ENCODE results near the gene L3MBTL3.
"Not testable (repeated sequence)": the region's sequence is repeated elsewhere in the genome, so short reads cannot be mapped to it uniquely, and the experiment has no call there.

Gene L3MBTL3

DNA sequence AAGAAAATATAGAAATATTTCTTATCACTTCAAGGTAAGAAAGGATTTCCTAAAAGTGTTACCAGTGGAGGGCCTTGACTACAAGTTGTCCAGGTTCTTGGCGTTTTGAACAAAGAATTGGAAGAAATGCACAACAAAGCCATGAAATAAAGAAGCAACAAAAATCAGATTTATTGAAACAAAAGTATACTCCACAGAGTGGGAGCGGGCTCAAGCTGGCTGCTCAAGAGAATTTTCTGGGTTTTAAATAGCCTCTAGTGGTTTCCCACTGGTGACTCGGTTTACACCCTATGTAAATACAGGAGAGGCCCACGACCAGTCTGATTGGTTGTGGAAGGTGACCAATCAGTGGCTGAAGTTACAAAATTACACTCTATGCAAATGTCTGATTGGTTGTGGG lies 140.2 kb downstream of the L3MBTL3 start:
- Histone ChIP-seq H3K27ac (ENCODE audit: low read depth, low read length) (no peak overlapping the region), H3K9ac (ENCODE audit: low read length) (no peak overlapping the region)

DNA sequence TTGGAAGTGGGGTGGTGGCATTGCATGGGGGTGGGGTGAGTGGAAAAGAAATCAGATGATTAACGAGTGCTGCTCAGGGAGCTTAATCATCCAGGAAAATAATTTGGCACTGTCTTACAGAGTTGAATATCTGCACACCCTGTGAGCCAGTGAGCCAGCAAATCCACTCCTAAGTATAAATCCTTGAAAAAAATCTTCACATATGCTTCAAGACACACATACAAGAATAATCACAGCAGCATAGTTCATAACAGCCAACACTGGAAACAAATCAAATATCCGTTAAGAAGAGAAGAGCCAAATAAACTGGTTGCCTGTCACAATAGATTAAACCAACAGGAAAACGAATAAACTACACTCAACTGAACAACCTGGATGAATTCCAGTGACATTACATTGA lies 141.6 kb downstream of the L3MBTL3 start:
- no peak overlapping the region for H3K4me3 ChIP-seq (ENCODE audit: low read depth, low read length)
- H3K36me3 ChIP-seq (ENCODE audit: control insufficient read depth, insufficient read depth, low read length), result no peaks in the 10 kb centered on the region
- no peak overlapping the region for H3K9ac ChIP-seq (ENCODE audit: low read length)
- H3K27ac ChIP-seq (ENCODE audit: low read depth, low read length), result no peak overlapping the region
- no peaks in the 10 kb centered on the region for H3K4me1 ChIP-seq (ENCODE audit: control insufficient read depth, insufficient read depth, low read length)
- H3K27me3 ChIP-seq (ENCODE audit: control insufficient read depth, insufficient read depth, low read length), result no peaks in the 10 kb centered on the region
- peaks cover 9% of the 10 kb centered on the region for H3K9me3 ChIP-seq (ENCODE audit: control insufficient read depth, insufficient read depth, low read depth, low read length)

More for the DNA sequence above, 140.2 kb downstream of the L3MBTL3 start:
- Histone ChIP-seq H3K27me3 (ENCODE audit: control insufficient read depth, insufficient read depth, low read length) (no peaks in the 10 kb centered on the region), H3K9me3 (ENCODE audit: control insufficient read depth, insufficient read depth, low read depth, low read length) (peaks cover 9% of the 10 kb centered on the region), H3K4me1 (ENCODE audit: control insufficient read depth, insufficient read depth, low read length) (no peaks in the 10 kb centered on the region), H3K36me3 (ENCODE audit: control insufficient read depth, insufficient read depth, low read length) (no peaks in the 10 kb centered on the region), H3K4me3 (ENCODE audit: low read depth, low read length) (no peak overlapping the region)

DNA sequence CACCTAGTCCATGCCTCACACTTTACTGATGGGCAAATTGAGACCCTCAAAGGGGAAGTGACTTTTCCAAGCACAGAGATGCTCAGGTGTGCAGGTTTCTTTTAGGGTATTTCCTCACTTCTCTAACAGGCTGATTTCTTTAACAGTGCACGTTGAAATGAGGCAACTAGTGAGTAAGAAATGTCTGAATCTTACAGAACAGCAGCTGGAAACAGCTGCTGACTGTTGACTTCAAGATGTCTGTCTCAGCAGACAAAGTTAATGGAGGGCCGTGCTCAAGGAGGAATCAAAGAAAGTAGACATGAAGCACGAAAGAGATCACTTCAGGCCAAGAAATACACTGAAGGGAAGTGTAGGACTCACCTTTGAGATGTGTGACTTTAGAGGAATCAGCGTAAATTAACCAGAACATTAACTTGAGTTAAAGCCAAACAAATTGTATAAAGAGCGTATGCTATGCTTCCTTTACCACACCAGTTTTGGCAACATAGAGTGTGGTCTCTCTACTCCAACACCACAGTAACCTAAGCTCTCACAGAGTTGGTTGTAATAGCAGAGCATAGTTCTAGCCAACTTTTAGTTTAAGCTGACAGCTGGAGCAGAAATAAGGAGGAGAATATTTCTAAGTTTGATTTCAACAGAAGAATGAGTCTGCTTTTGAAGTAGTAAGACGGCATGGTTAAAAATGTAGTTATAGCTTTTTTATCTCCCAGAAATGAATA lies 143.5 kb downstream of the L3MBTL3 start:
- Histone ChIP-seq H3K27me3 (ENCODE audit: control insufficient read depth, insufficient read depth, low read length) (no peaks in the 10 kb centered on the region), H3K9me3 (ENCODE audit: control insufficient read depth, insufficient read depth, low read depth, low read length) (peaks cover 9% of the 10 kb centered on the region), H3K27ac (ENCODE audit: low read depth, low read length) (no peak overlapping the region), H3K9ac (ENCODE audit: low read length) (no peak overlapping the region), H3K4me3 (ENCODE audit: low read depth, low read length) (no peak overlapping the region), H3K4me1 (ENCODE audit: control insufficient read depth, insufficient read depth, low read length) (no peaks in the 10 kb centered on the region; the same call in 1 of the 2 replicates), H3K36me3 (ENCODE audit: control insufficient read depth, insufficient read depth, low read length) (no peaks in the 10 kb centered on the region)

DNA sequence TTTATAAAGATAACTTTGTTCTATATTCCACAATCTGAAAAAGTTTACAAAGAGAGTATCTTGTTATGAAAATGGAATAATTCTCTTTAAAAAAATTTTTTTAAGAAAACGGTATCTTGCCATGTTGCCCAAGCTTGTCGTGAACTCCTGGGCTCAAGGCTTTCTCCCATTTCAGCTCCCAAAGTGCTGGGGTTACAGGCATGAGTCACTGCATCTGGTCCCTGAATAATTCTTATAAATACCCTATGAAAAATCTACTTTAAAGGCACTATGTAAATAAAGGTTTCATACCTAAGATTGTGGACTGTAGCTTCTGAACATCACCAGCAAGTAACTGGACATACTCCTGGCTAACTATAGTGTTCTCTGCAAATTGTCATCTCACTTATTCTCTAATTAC lies 144.0 kb downstream of the L3MBTL3 start:
- H3K27ac ChIP-seq (ENCODE audit: low read depth, low read length), result no peak overlapping the region
- H3K4me3 ChIP-seq (ENCODE audit: low read depth, low read length), result no peak overlapping the region
- H3K36me3 ChIP-seq (ENCODE audit: control insufficient read depth, insufficient read depth, low read length), result no peaks in the 10 kb centered on the region
- no peak overlapping the region for H3K9ac ChIP-seq (ENCODE audit: low read length)
- H3K4me1 ChIP-seq (ENCODE audit: control insufficient read depth, insufficient read depth, low read length), result no peaks in the 10 kb centered on the region; the same call in 1 of the 2 replicates
- H3K27me3 ChIP-seq (ENCODE audit: control insufficient read depth, insufficient read depth, low read length), result no peaks in the 10 kb centered on the region
- peaks cover 9% of the 10 kb centered on the region for H3K9me3 ChIP-seq (ENCODE audit: control insufficient read depth, insufficient read depth, low read depth, low read length)

DNA sequence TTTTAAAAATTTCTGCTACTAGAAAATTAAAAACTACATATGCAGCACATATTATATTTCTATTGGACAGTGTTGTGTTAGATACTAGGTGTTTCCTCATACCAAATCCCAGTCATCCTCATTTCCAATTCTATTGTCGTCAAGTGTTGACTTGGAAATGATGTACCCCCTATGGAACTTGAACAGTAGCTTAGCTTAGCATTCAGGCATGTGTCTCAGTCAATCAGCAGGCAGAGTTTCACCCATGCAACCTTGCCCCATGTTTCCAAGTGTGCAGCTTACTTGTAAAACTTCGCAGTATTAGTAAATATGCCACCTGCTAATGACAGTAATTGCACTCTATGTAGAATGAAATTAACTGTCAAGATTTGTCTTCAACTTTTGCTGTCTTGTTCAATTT lies 144.9 kb downstream of the L3MBTL3 start:
- peaks cover 7% of the 10 kb centered on the region for H3K9me3 ChIP-seq (ENCODE audit: control insufficient read depth, insufficient read depth, low read depth, low read length)
- no peaks in the 10 kb centered on the region for H3K27me3 ChIP-seq (ENCODE audit: control insufficient read depth, insufficient read depth, low read length)
- H3K36me3 ChIP-seq (ENCODE audit: control insufficient read depth, insufficient read depth, low read length), result no peaks in the 10 kb centered on the region
- no peak overlapping the region for H3K27ac ChIP-seq (ENCODE audit: low read depth, low read length)
- H3K4me1 ChIP-seq (ENCODE audit: control insufficient read depth, insufficient read depth, low read length), result no peaks in the 10 kb centered on the region; the same call in 1 of the 2 replicates
- H3K9ac ChIP-seq (ENCODE audit: low read length), result no peak overlapping the region
- no peak overlapping the region for H3K4me3 ChIP-seq (ENCODE audit: low read depth, low read length)

DNA sequence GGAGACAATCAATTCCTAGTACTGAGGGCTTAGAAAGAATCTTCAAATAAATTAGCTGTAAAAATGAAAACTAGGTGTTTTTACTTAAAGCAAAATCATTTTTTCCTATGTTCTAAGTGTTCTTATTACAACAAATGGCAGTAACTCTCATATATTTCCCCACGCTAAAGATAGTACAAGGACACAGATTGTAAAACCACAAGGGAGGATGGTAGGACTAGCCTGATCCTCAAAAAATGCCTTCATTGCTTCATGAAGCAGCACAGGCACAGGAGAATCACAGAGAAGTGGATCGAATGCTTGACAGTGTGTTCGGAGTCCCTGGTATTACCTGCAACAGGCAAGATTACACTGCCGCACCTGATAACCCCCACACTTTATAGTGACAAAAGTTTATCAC lies 145.9 kb downstream of the L3MBTL3 start:
- Histone ChIP-seq H3K9ac (ENCODE audit: low read length) (no peak overlapping the region), H3K36me3 (ENCODE audit: control insufficient read depth, insufficient read depth, low read length) (no peaks in the 10 kb centered on the region), H3K9me3 (ENCODE audit: control insufficient read depth, insufficient read depth, low read depth, low read length) (no peaks in the 10 kb centered on the region), H3K27ac (ENCODE audit: low read depth, low read length) (no peak overlapping the region), H3K4me3 (ENCODE audit: low read depth, low read length) (no peak overlapping the region), H3K27me3 (ENCODE audit: control insufficient read depth, insufficient read depth, low read length) (no peaks in the 10 kb centered on the region), H3K4me1 (ENCODE audit: control insufficient read depth, insufficient read depth, low read length) (no peaks in the 10 kb centered on the region; the same call in 1 of the 2 replicates)

DNA sequence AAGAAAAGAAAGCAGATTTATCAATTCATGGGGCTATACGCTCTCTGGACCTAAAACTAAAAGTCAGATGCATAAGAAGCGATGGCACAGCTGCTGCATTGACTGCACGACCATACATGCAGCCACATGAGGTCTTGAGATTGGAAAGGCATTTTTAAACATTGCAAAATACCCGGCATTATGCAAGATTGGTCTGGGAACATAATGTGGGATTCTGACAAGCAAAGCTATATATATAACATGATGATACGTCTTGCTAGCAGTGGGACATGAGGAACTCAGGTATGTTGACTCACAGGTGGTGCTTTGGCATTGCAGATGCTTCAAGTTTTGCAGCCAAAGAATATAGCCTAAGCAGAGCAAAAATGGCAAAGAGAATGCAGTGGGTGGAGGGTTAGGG lies 149.3 kb downstream of the L3MBTL3 start:
- H3K36me3 ChIP-seq (ENCODE audit: control insufficient read depth, insufficient read depth, low read length), result no peaks in the 10 kb centered on the region
- H3K9me3 ChIP-seq (ENCODE audit: control insufficient read depth, insufficient read depth, low read depth, low read length), result no peaks in the 10 kb centered on the region
- H3K27me3 ChIP-seq (ENCODE audit: control insufficient read depth, insufficient read depth, low read length), result no peaks in the 10 kb centered on the region
- H3K4me1 ChIP-seq (ENCODE audit: control insufficient read depth, insufficient read depth, low read length), result no peaks in the 10 kb centered on the region; the same call in 1 of the 2 replicates
- no peak overlapping the region for H3K9ac ChIP-seq (ENCODE audit: low read length)
- H3K4me3 ChIP-seq (ENCODE audit: low read depth, low read length), result no peak overlapping the region
- no peak overlapping the region for H3K27ac ChIP-seq (ENCODE audit: low read depth, low read length)

DNA sequence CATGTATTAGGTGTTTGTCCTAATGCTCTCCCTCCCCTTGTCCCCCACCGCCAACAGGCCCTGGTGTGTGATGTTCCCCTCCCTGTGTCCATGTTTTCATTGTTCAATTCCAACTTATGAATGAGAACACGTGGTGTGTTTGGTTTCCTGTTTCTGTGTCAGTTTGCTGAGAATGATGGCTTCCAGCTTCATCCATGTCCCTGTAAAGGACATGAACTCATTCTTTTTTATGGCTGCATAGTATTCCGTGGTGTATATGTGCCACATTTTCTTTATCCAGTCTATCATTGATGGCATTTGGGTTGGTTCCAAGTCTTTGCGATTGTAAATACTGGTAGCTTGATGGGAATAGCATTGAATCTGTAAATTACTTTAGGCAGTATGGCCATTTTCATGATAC lies 151.8 kb downstream of the L3MBTL3 start:
- H3K4me1 ChIP-seq (ENCODE audit: control insufficient read depth, insufficient read depth, low read length); H3K9ac ChIP-seq (ENCODE audit: low read length); H3K4me3 ChIP-seq (ENCODE audit: low read depth, low read length); H3K27ac ChIP-seq (ENCODE audit: low read depth, low read length); H3K9me3 ChIP-seq (ENCODE audit: control insufficient read depth, insufficient read depth, low read depth, low read length); H3K36me3 ChIP-seq (ENCODE audit: control insufficient read depth, insufficient read depth, low read length); H3K27me3 ChIP-seq (ENCODE audit: control insufficient read depth, insufficient read depth, low read length): not testable (repeated sequence)

DNA sequence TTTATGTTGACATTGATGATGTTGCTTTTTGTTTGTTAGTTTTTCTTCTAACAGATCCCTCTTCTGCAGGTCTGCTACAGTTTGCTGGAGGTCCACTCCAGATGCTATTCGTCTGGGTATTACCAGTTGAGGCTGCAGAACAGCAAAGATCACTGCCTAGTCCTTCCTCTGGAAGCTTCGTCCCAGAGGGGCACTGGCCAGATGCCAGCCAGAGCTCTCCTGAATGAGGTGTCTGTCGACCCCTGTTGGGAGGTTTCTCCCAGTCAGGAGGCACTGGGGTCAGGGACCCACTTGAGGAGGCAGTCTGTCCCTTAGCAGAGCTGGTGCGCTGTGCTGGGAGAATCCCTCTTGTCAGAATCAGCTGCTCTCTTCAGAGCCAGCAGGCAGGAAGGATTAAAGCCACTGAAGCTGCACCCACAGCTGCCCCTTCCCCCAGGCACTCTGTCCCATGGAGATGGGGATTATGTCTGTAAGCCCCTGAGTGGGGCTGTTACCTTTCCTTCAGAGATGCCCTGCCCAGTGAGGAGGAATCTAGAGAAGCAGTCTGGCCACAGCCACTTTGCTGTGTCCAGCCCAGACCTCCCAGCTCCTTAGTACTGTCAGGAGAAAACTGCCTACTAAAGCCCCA lies 155.1 kb downstream of the L3MBTL3 start:
- H3K9me3 ChIP-seq (ENCODE audit: control insufficient read depth, insufficient read depth, low read depth, low read length); H3K4me1 ChIP-seq (ENCODE audit: control insufficient read depth, insufficient read depth, low read length); H3K36me3 ChIP-seq (ENCODE audit: control insufficient read depth, insufficient read depth, low read length); H3K27ac ChIP-seq (ENCODE audit: low read depth, low read length); H3K27me3 ChIP-seq (ENCODE audit: control insufficient read depth, insufficient read depth, low read length); H3K4me3 ChIP-seq (ENCODE audit: low read depth, low read length); H3K9ac ChIP-seq (ENCODE audit: low read length): not testable (repeated sequence)

DNA sequence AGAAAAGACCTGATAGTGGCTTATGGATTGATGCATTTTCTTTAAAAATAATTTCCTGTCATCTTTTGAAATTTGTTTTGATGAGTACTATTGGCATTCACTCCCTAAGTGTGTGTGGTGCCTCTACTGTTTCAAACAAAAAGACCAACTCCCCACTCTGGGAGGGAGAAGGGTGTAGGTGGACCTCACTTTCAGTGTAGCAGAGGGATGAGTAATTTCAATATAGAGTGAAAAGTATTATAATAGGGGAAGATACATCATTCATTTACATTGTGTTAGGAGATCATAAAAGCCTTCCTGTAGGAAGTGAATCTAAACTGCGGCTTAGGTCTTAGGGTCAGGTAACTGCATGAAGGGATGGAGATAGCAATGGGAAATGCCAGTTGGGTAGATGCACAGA lies 158.0 kb downstream of the L3MBTL3 start:
- H3K4me3 ChIP-seq (ENCODE audit: low read depth, low read length), result no peak overlapping the region
- H3K27ac ChIP-seq (ENCODE audit: low read depth, low read length), result no peak overlapping the region
- H3K9me3 ChIP-seq (ENCODE audit: control insufficient read depth, insufficient read depth, low read depth, low read length), result no peaks in the 10 kb centered on the region
- no peak overlapping the region for H3K9ac ChIP-seq (ENCODE audit: low read length)
- H3K36me3 ChIP-seq (ENCODE audit: control insufficient read depth, insufficient read depth, low read length), result peaks cover 4% of the 10 kb centered on the region; the same call in 1 of the 2 replicates
- no peaks in the 10 kb centered on the region for H3K27me3 ChIP-seq (ENCODE audit: control insufficient read depth, insufficient read depth, low read length)
- H3K4me1 ChIP-seq (ENCODE audit: control insufficient read depth, insufficient read depth, low read length), result peaks cover 11% of the 10 kb centered on the region; the same call in 1 of the 2 replicates

DNA sequence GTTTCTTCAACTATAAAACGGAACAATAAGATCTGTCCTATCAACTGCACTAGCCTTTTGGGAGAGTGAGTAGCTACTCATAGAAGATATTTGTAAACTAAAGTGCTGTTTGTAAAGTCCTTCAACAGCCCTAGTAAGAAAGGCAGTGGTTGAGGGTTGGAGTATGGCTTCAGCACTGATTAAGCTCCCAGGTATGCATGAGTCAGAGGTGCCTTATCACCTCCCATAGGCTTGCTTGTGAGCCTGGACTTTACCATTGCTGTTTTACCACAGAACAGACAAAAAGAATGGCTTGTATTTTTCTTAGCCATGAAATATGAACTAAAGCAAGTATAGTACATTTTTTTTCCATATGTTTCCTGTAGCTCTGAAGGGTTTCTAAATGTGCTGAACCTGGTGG lies 160.3 kb downstream of the L3MBTL3 start:
- no peaks in the 10 kb centered on the region for H3K9me3 ChIP-seq (ENCODE audit: control insufficient read depth, insufficient read depth, low read depth, low read length)
- H3K27ac ChIP-seq (ENCODE audit: low read depth, low read length), result peak overlapping the region; percentile 7; the same call in 1 of the 2 replicates

More for the DNA sequence above, 160.3 kb downstream of the L3MBTL3 start:
- peaks cover 4% of the 10 kb centered on the region; the same call in 1 of the 2 replicates for H3K36me3 ChIP-seq (ENCODE audit: control insufficient read depth, insufficient read depth, low read length)
- no peaks in the 10 kb centered on the region for H3K27me3 ChIP-seq (ENCODE audit: control insufficient read depth, insufficient read depth, low read length)
- H3K4me1 ChIP-seq (ENCODE audit: control insufficient read depth, insufficient read depth, low read length), result peaks cover 11% of the 10 kb centered on the region; the same call in 1 of the 2 replicates
- no peak overlapping the region for H3K9ac ChIP-seq (ENCODE audit: low read length)
- H3K4me3 ChIP-seq (ENCODE audit: low read depth, low read length), result no peak overlapping the region

Measured in HUES6 (cell line).